MCF 10A (cell line): ENCODE results near the gene DHDH. TPM values are rescaled to one million over a fixed set of nuclear protein-coding genes. Genes with fewer than 3 reads are reported as not detected.
A peak's percentile ranks its signal among the peaks of the same experiment; 100 is the strongest.

Experiments used
- BruUV-seq: library from RNA; stranded (reverse); fragments of 400-500 nt; replicated peaks from 2 replicates; lab custom pipeline; 2021; lab: Mats Ljungman, UMichigan
- CTCF ChIA-PET: fragments of 300-600 bp; sonication (Branson Sonifier 250); formaldehyde crosslinking; extraction: SDS; loops from one replicate; lab custom pipeline; 2021; ENCODE audit warnings: antibody characterized with exemption, inconsistent platforms; lab: Yijun Ruan, JAX
- POLR2A ChIA-PET: fragments of 300-600, 350-650 bp; sonication (Branson Sonifier 250); formaldehyde crosslinking; extraction: SDS; loops from one replicate; lab custom pipeline; 2020; ENCODE audit warnings: antibody characterized with exemption, inconsistent platforms; lab: Yijun Ruan, JAX
- DNase-seq: peaks from one replicate; pipeline ENCODE4 v3.0.0-alpha.2; 2018; ENCODE audit not compliant: unreplicated experiment
- H3K27ac Mint-ChIP-seq: one replicate; pipeline ENCODE4 v1.8.0; 2022; ENCODE audit warnings: mild to moderate bottlenecking, low read depth, mixed read lengths; ENCODE audit not compliant: unreplicated experiment
- H3K27me3 Mint-ChIP-seq: one replicate; pipeline ENCODE4 v1.8.0; 2022; ENCODE audit warnings: mixed read lengths; ENCODE audit not compliant: insufficient read depth, unreplicated experiment
- H3K36me3 Mint-ChIP-seq: one replicate; pipeline ENCODE4 v1.8.0; 2022; ENCODE audit warnings: mild to moderate bottlenecking, moderate library complexity, mixed read lengths; ENCODE audit not compliant: insufficient read depth, unreplicated experiment
- H3K4me1 Mint-ChIP-seq: one replicate; pipeline ENCODE4 v1.8.0; 2022; ENCODE audit warnings: mixed read lengths; ENCODE audit not compliant: insufficient read depth, unreplicated experiment
- H3K4me3 Mint-ChIP-seq: one replicate; pipeline ENCODE4 v1.8.0; 2022; ENCODE audit warnings: mild to moderate bottlenecking, moderate library complexity, mixed read lengths; ENCODE audit not compliant: unreplicated experiment
- H3K9me3 Mint-ChIP-seq: one replicate; pipeline ENCODE4 v1.8.0; 2022; ENCODE audit warnings: mixed read lengths; ENCODE audit not compliant: unreplicated experiment
- CTCF ChIP-seq: fragments of 200-600 bp; IDR thresholded peaks from one replicate; pipeline ENCODE4 v1.8.0; 2022; ENCODE audit warnings: antibody characterized with exemption, mild to moderate bottlenecking; ENCODE audit not compliant: unreplicated experiment
- intact Hi-C: fragments of 100-400 bp; cut with micrococcal nuclease; formaldehyde crosslinking; loops from 2 replicates; pipeline ENCODE4 v1.14.1; 2022
- total RNA-seq: library from RNA; stranded (reverse); gene quantifications from 2 replicates; pipeline ENCODE4 v1.2.3, GENCODE V29; 2022

The DHDH gene
- total RNA-seq, 1 experiment from 2014 or later = not detected

GRCh38 chr19:48954595-48955307 lies 21.3 kb downstream of the DHDH start, which contains the start of gene BAX:
Gene BAX, plus strand, starts transcription at chr19:48954875. Its CDS starts 54 bp downstream, at chr19:48954929.
- Mint-ChIP-seq H3K4me1 (peaks cover 6% of the 10 kb centered on the region), H3K9me3 (no peaks in the 10 kb centered on the region), H3K4me3 (peak within 1 kb of the TSS; percentile 81), H3K27ac (peak within 1 kb of the TSS; percentile 83), H3K36me3 (peaks cover 44% of the 10 kb centered on the region), H3K27me3 (no peaks in the 10 kb centered on the region)
- POLR2A ChIA-PET = interaction anchor here (0.6 to 4.3 kb wide), 9 partner anchors 11 to 308 kb away, joined by 3 to 39 read pairs (median 3); partner anchors contain the start of genes CA11, FTL and PPP1R15A
- no peak for TF ChIP-seq CTCF
- CTCF ChIA-PET = interaction anchor here (0.5 to 0.7 kb wide), 3 partner anchors 11 to 106 kb away, joined by 3 to 6 read pairs (median 5); no protein-coding TSS in a partner anchor
- DNase-seq = peak; percentile 98
- BruUV-seq = no TSS peak
- intact Hi-C loops = loop anchor here (2.0 to 5.0 kb wide), 2 partner anchors 54 to 77 kb away; partner anchors contain the start of gene NUCB1

GRCh38 chr19:48955308-48955958 lies 21.9 kb downstream of the DHDH start:
- peaks cover 46% of the 10 kb centered on the region for H3K36me3 Mint-ChIP-seq
- no peaks in the 10 kb centered on the region for H3K9me3 Mint-ChIP-seq
- peak overlapping the region; percentile 83 for H3K27ac Mint-ChIP-seq
- no peaks in the 10 kb centered on the region for H3K27me3 Mint-ChIP-seq
- BruUV-seq = TSS peak; percentile 39
- intact Hi-C loops = loop anchor here (2.0 kb wide), 1 partner anchor 55 kb away; the partner anchor contains the start of gene NUCB1
- DNase-seq = no peak
- ChIA-PET CTCF (interaction anchor here (0.5 to 1.0 kb wide), 4 partner anchors 17 to 521 kb away, joined by 3 read pairs; partner anchors contain the start of gene RUVBL2), POLR2A (interaction anchor here (0.7 to 4.3 kb wide), 4 partner anchors 10 to 309 kb away, joined by 3 to 38 read pairs (median 4); partner anchors contain the start of genes CA11 and FTL)
- no peak for TF ChIP-seq CTCF
- H3K4me3 Mint-ChIP-seq = peak overlapping the region; percentile 81
- peaks cover 6% of the 10 kb centered on the region for H3K4me1 Mint-ChIP-seq

GRCh38 chr19:48958006-48958405 lies 24.5 kb downstream of the DHDH start:
- CTCF ChIA-PET = interaction anchor here (0.6 kb wide), 1 partner anchor 1745 kb away, joined by 3 read pairs; no protein-coding TSS in a partner anchor
- Mint-ChIP-seq H3K9me3 (no peaks in the 10 kb centered on the region), H3K27me3 (no peaks in the 10 kb centered on the region), H3K27ac (no peak overlapping the region), H3K4me3 (no peak overlapping the region), H3K4me1 (peaks cover 16% of the 10 kb centered on the region), H3K36me3 (peaks cover 57% of the 10 kb centered on the region)
- intact Hi-C loops = no loop called here
- no peak for TF ChIP-seq CTCF
- BruUV-seq = no TSS peak
- no peak for DNase-seq
- POLR2A ChIA-PET = interaction anchor here (0.7 to 1.1 kb wide), 2 partner anchors 83 to 86 kb away, joined by 3 to 4 read pairs; partner anchors contain the start of gene PPP1R15A
